GM19023 (cell line): ENCODE measurements around the gene HDAC2.
"Not testable (repeated sequence)": the region's sequence is repeated elsewhere in the genome, so short reads cannot be mapped to it uniquely, and the experiment has no call there.

Source experiments
- ATAC-seq: cut with Tn5 transposase; IDR thresholded peaks from one replicate; pipeline ENCODE4 v1.9.1; 2021; ENCODE audit warnings: mild to moderate bottlenecking, moderate library complexity; ENCODE audit not compliant: unreplicated experiment

Gene HDAC2

GRCh38 chr6:113976806-113977205, 5.9 kb upstream of the HDAC2 start:
- ATAC-seq: no peak

GRCh38 chr6:113971741-113972140, 793 bp upstream of the HDAC2 start:
- ATAC-seq: no peak

- ATAC-seq: peak; percentile 45
These were observed 802 bp downstream of the HDAC2 start for GRCh38 chr6:113969888-113970804.

- no peak for ATAC-seq
These were observed 2.5 kb downstream of the HDAC2 start for GRCh38 chr6:113968472-113968871.

GRCh38 chr6:113967777-113968176, 3.2 kb downstream of the HDAC2 start:
- no peak for ATAC-seq

GRCh38 chr6:113960795-113961194, 10.2 kb downstream of the HDAC2 start:
- ATAC-seq: no peak

GRCh38 chr6:113959235-113959634, 11.7 kb downstream of the HDAC2 start:
- ATAC-seq: no peak

- no peak for ATAC-seq
These were observed 16.3 kb downstream of the HDAC2 start for GRCh38 chr6:113954653-113955052.

- no peak for ATAC-seq
These were observed 17.6 kb downstream of the HDAC2 start for GRCh38 chr6:113953346-113953745.

- ATAC-seq: no peak
These were observed 21.4 kb downstream of the HDAC2 start for GRCh38 chr6:113949499-113949898.

- ATAC-seq: no peak
These were observed 26.2 kb downstream of the HDAC2 start for GRCh38 chr6:113944701-113945100.

- no peak for ATAC-seq
These were observed 31.1 kb downstream of the HDAC2 start for GRCh38 chr6:113939825-113940224.

- peak; percentile 82 for ATAC-seq
These were observed 34.6 kb downstream of the HDAC2 start for GRCh38 chr6:113936093-113936934.

GRCh38 chr6:113934101-113934500, 36.8 kb downstream of the HDAC2 start:
- no peak for ATAC-seq

GRCh38 chr6:113931907-113932306, 39.0 kb downstream of the HDAC2 start:
- not testable (repeated sequence) for ATAC-seq

- no peak for ATAC-seq
These were observed 40.8 kb downstream of the HDAC2 start for GRCh38 chr6:113930183-113930582.

- no peak for ATAC-seq
These were observed 43.9 kb downstream of the HDAC2 start for GRCh38 chr6:113927001-113927400.

GRCh38 chr6:113925378-113925777, 45.6 kb downstream of the HDAC2 start:
- no peak for ATAC-seq

- ATAC-seq: no peak
These were observed 46.6 kb downstream of the HDAC2 start for GRCh38 chr6:113924312-113924723.

- no peak for ATAC-seq
These were observed 47.4 kb downstream of the HDAC2 start for GRCh38 chr6:113923526-113923925.

- ATAC-seq: no peak
These were observed 49.5 kb downstream of the HDAC2 start for GRCh38 chr6:113921299-113921904.
